ENCODE data around the gene CLPTM1L. TPM values are rescaled to one million over a fixed set of nuclear protein-coding genes. Genes with fewer than 3 reads are reported as not detected.

The CLPTM1L gene
- total RNA-seq, 4 donors from 2014 or later, result 92.3 to 132 (median 108) TPM

- TF ChIP-seq CTCF (IDR thresholded peaks at IDR 0.05; ENCODE audit: low read depth), result no peak
Measured at GRCh38 chr5:1335540-1336095, 9.3 kb downstream of the CLPTM1L start.

- TF ChIP-seq CTCF (IDR thresholded peaks at IDR 0.05; ENCODE audit: low read depth), result no peak
Measured at GRCh38 chr5:1334831-1335539, 9.9 kb downstream of the CLPTM1L start.

GRCh38 chr5:1333986-1334385 lies 10.9 kb downstream of the CLPTM1L start:
- TF ChIP-seq CTCF (IDR thresholded peaks at IDR 0.05; ENCODE audit: low read depth), result no peak

- TF ChIP-seq CTCF (IDR thresholded peaks at IDR 0.05; ENCODE audit: low read depth), result no peak
Measured at GRCh38 chr5:1332461-1333001, 12.4 kb downstream of the CLPTM1L start.

- no peak for TF ChIP-seq CTCF (IDR thresholded peaks at IDR 0.05; ENCODE audit: low read depth)
Measured at GRCh38 chr5:1331861-1332405, 13.0 kb downstream of the CLPTM1L start.

- no peak for TF ChIP-seq CTCF (IDR thresholded peaks at IDR 0.05; ENCODE audit: low read depth)
Measured at GRCh38 chr5:1330847-1331831, 13.8 kb downstream of the CLPTM1L start.
